ENCODE results near the gene ATOX1.

ATOX1 gene

GRCh38 chr5:151708126-151708525 is 50.3 kb downstream of the ATOX1 start:
- no peak for TF ChIP-seq CTCF (IDR thresholded peaks at IDR 0.05; ENCODE audit: low read depth, low read length)
- Histone ChIP-seq H3K9me3 (ENCODE audit: severe bottlenecking) (no peaks in the 10 kb centered on the region), H3K27me3 (ENCODE audit: insufficient read depth, low read depth, severe bottlenecking) (no peaks in the 10 kb centered on the region), H3K27ac (no peak overlapping the region), H3K4me3 (ENCODE audit: low read depth, low read length) (no peak overlapping the region), H3K36me3 (no peaks in the 10 kb centered on the region)
- DNase-seq = no peak

GRCh38 chr5:151707567-151707966 is 50.9 kb downstream of the ATOX1 start:
- Histone ChIP-seq H3K9me3 (ENCODE audit: severe bottlenecking) (no peaks in the 10 kb centered on the region), H3K4me3 (ENCODE audit: low read depth, low read length) (no peak overlapping the region), H3K27me3 (ENCODE audit: insufficient read depth, low read depth, severe bottlenecking) (no peaks in the 10 kb centered on the region), H3K27ac (no peak overlapping the region), H3K36me3 (no peaks in the 10 kb centered on the region)
- no peak for DNase-seq
- TF ChIP-seq CTCF (IDR thresholded peaks at IDR 0.05; ENCODE audit: low read depth, low read length) = no peak

GRCh38 chr5:151706906-151707305 is 51.5 kb downstream of the ATOX1 start:
- no peak overlapping the region for H3K27ac ChIP-seq

GRCh38 chr5:151703780-151704179 is 54.7 kb downstream of the ATOX1 start:
- no peak for TF ChIP-seq CTCF (IDR thresholded peaks at IDR 0.05; ENCODE audit: low read depth, low read length)
- no peak for DNase-seq
- no peak overlapping the region for H3K27ac ChIP-seq
- no peak overlapping the region for H3K4me3 ChIP-seq (ENCODE audit: low read depth, low read length)
- no peaks in the 10 kb centered on the region for H3K27me3 ChIP-seq (ENCODE audit: insufficient read depth, low read depth, severe bottlenecking)
- H3K9me3 ChIP-seq (ENCODE audit: severe bottlenecking) = no peaks in the 10 kb centered on the region
- H3K36me3 ChIP-seq = no peaks in the 10 kb centered on the region

More at GRCh38 chr5:151706906-151707305, 51.5 kb downstream of the ATOX1 start:
- Histone ChIP-seq H3K36me3 (no peaks in the 10 kb centered on the region), H3K27me3 (ENCODE audit: insufficient read depth, low read depth, severe bottlenecking) (no peaks in the 10 kb centered on the region), H3K9me3 (ENCODE audit: severe bottlenecking) (no peaks in the 10 kb centered on the region), H3K4me3 (ENCODE audit: low read depth, low read length) (no peak overlapping the region)
- no peak for TF ChIP-seq CTCF (IDR thresholded peaks at IDR 0.05; ENCODE audit: low read depth, low read length)
- no peak for DNase-seq

GRCh38 chr5:151703227-151703626 is 55.2 kb downstream of the ATOX1 start:
- no peak overlapping the region for H3K4me3 ChIP-seq (ENCODE audit: low read depth, low read length)
- no peak for TF ChIP-seq CTCF (IDR thresholded peaks at IDR 0.05; ENCODE audit: low read depth, low read length)
- no peaks in the 10 kb centered on the region for H3K36me3 ChIP-seq
- H3K27me3 ChIP-seq (ENCODE audit: insufficient read depth, low read depth, severe bottlenecking) = no peaks in the 10 kb centered on the region
- H3K9me3 ChIP-seq (ENCODE audit: severe bottlenecking) = no peaks in the 10 kb centered on the region
- DNase-seq = no peak
- H3K27ac ChIP-seq = no peak overlapping the region

GRCh38 chr5:151700820-151701219 is 57.6 kb downstream of the ATOX1 start:
- Histone ChIP-seq H3K9me3 (ENCODE audit: severe bottlenecking) (no peaks in the 10 kb centered on the region), H3K27ac (no peak overlapping the region), H3K4me3 (ENCODE audit: low read depth, low read length) (no peak overlapping the region), H3K36me3 (no peaks in the 10 kb centered on the region), H3K27me3 (ENCODE audit: insufficient read depth, low read depth, severe bottlenecking) (no peaks in the 10 kb centered on the region)
- DNase-seq = no peak
- no peak for TF ChIP-seq CTCF (IDR thresholded peaks at IDR 0.05; ENCODE audit: low read depth, low read length)
